Effector memory CD4-positive, alpha-beta T cell (primary cell): ENCODE measurements around the gene THBS3.
"Not testable (repeated sequence)": the region's sequence is repeated elsewhere in the genome, so short reads cannot be mapped to it uniquely, and the experiment has no call there.

Experiments used
- DNase-seq, 3 donors: peaks; one replicate each; pipeline ENCODE4 v3.0.0-alpha.2; 2020
- H3K27ac ChIP-seq: 2 replicates; pipeline ENCODE4 v1.7.0; 2013; ENCODE audit warnings: mild to moderate bottlenecking, low read length, moderate library complexity; ENCODE audit not compliant: insufficient read depth, poor library complexity, severe bottlenecking
- H3K27me3 ChIP-seq: replicated peaks from 2 replicates; pipeline ENCODE4 v1.7.0; 2013; ENCODE audit warnings: mild to moderate bottlenecking, low read length; ENCODE audit not compliant: insufficient read depth, control insufficient read depth, poor library complexity, severe bottlenecking
- H3K36me3 ChIP-seq: 2 replicates; pipeline ENCODE4 v1.7.0; 2013; ENCODE audit warnings: mild to moderate bottlenecking, low read length, moderate library complexity; ENCODE audit not compliant: control insufficient read depth, insufficient read depth
- H3K4me1 ChIP-seq: 2 replicates; pipeline ENCODE4 v1.7.0; 2013; ENCODE audit warnings: low read length, mild to moderate bottlenecking; ENCODE audit not compliant: control insufficient read depth, insufficient read depth, poor library complexity, severe bottlenecking
- H3K4me3 ChIP-seq: 2 replicates; pipeline ENCODE4 v1.7.0; 2013; ENCODE audit warnings: low read length, low read depth, mild to moderate bottlenecking; ENCODE audit not compliant: insufficient read depth, poor library complexity, severe bottlenecking
- H3K9me3 ChIP-seq: 2 replicates; pipeline ENCODE4 v1.7.0; 2013; ENCODE audit warnings: mild to moderate bottlenecking, low read length, moderate library complexity; ENCODE audit not compliant: control insufficient read depth

THBS3 gene

DNA sequence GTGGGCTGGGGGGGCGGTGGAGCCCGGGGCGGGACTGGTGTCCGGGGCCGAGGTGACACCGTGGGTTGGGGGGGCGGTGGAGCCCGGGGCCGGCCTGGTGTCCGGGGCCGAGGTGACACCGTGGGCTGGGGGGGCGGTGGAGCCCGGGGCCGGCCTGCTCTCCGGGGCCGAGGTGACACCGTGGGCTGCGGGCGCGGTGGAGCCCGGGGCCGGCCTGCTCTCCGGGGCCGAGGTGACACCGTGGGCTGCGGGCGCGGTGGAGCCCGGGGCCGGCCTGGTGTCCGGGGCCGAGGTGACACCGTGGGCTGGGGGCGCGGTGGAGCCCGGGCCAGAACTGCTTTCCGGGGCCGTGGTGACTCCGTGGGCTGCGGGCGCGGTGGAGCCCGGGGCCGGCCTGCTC is 17.8 kb downstream of the THBS3 start:
- peaks cover 24% of the 10 kb centered on the region for H3K4me1 ChIP-seq
- not testable (repeated sequence) for H3K9me3 ChIP-seq, H3K4me3 ChIP-seq, H3K27me3 ChIP-seq, DNase-seq, H3K27ac ChIP-seq, H3K36me3 ChIP-seq

DNA sequence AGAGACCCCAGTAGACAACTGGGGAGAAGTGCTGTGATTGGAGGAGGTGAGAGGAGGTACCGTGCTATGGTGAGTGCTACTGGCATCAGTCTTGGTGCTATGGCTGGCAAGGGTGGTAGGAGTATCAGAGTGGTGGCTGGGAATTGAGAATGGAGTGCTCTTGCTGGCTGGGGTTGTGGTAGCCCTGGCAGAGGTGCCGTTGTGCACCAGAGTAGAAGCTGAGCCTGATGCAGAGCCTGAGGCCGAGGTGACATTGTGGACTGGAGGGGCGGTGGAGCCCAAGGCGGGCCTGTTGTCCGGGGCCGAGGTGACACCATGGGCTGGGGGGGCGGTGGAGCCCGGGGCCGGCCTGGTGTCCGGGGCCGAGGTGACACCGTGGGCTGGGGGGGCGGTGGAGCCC is 19.4 kb downstream of the THBS3 start:
- Histone ChIP-seq H3K36me3 (no peaks in the 10 kb centered on the region), H3K4me1 (peaks cover 12% of the 10 kb centered on the region), H3K4me3 (no peak overlapping the region), H3K27ac (no peak overlapping the region), H3K27me3 (no peaks in the 10 kb centered on the region), H3K9me3 (no peaks in the 10 kb centered on the region)
- no peak for DNase-seq

DNA sequence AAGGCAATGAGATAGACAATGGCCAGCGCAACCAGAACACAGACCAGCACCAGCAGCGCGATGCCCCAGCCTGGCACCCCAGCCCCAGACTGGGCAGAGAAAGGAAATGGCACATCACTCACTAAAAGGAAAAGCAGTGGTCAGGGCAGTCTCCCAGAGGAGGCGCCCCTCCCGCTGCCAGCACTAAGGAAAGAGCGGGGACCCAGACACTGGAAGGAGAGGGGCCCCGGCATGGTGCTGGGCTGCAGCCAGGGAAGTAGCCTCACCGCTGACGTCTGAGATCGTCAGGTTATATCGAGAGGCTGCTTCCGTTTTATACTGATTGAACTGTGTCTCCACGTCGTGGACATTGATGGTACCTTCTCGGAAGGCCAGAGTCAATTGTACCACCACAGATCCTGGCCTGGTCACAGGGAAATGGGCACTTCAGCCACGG is 20.2 kb downstream of the THBS3 start:
- no peak overlapping the region for H3K27ac ChIP-seq
- DNase-seq: no peak
- no peak overlapping the region for H3K4me3 ChIP-seq
- no peaks in the 10 kb centered on the region for H3K27me3 ChIP-seq
- peaks cover 7% of the 10 kb centered on the region for H3K4me1 ChIP-seq
- no peaks in the 10 kb centered on the region for H3K36me3 ChIP-seq
- no peaks in the 10 kb centered on the region for H3K9me3 ChIP-seq

DNA sequence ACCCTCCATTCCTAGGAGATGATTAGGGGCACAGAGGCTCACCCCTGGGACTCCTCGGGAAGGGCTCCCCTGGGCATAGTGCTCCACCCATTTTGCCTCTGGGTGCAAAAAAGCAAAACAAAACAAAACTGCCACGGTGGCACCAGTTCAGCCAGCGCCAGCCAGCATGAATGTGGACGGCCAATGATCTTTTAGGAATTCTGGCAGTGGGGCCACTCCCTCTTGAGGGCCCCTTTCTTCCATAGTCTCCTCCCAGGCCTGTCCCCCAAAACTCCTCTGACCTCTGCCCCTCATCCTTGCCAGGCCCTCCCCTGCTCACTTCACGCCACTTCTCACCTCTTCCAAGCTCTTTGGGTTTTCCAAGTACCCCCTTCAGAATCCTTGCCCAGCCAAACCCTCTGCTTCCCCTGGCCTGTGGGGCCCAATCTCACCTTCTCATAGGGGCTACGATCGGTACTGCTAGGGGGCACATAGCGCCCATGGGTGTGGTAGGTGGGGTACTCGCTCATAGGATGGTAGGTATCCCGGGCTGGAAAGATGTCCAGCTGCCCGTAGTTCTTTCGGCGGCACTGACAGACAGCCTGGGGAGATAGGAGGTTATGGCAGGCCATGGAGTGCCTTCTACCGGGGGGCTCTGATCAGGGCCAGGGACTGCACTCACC is 20.8 kb downstream of the THBS3 start:
- Histone ChIP-seq H3K4me1 (peaks cover 1% of the 10 kb centered on the region), H3K4me3 (no peak overlapping the region), H3K27ac (no peak overlapping the region), H3K36me3 (peaks cover 5% of the 10 kb centered on the region), H3K9me3 (no peaks in the 10 kb centered on the region), H3K27me3 (no peaks in the 10 kb centered on the region)
- no peak for DNase-seq

DNA sequence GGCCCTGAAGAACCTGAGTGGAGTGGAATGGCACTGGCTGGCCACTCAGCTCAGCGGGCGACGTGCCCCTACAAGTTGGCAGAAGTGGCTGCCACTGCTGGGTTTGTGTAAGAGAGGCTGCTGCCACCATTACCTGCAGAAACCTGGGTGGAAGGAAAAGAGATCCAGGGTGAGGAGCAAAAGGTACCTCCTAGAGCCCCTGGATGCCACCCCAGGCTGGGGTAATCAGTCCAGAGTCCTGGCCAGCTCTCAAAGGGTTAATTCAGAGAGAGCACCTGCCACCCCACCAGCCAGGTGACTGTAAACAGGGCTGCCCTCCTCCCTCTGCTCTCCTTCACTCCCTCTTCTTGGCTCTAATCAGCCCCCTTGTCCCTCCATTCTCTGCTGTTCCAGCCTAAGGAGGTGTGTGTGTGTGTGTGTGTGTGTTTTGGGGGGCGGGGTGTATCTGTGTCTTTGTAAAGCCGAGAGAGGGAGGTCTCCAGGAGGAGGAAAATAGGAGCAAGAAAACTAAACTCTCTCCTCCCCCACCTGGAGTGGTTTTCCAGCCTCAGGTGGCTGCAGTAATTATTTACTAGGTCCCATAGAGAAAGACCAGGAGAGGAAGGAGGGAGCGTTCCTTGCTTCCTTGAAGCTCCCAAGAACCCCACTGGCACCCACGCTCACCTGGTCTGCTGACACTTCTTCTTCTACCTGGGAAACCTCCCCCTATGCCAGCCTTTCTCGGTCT is 21.5 kb downstream of the THBS3 start:
- Histone ChIP-seq H3K27ac (no peak overlapping the region), H3K4me3 (no peak overlapping the region), H3K4me1 (no peaks in the 10 kb centered on the region), H3K27me3 (no peaks in the 10 kb centered on the region), H3K9me3 (no peaks in the 10 kb centered on the region), H3K36me3 (peaks cover 11% of the 10 kb centered on the region)
- DNase-seq: no peak

DNA sequence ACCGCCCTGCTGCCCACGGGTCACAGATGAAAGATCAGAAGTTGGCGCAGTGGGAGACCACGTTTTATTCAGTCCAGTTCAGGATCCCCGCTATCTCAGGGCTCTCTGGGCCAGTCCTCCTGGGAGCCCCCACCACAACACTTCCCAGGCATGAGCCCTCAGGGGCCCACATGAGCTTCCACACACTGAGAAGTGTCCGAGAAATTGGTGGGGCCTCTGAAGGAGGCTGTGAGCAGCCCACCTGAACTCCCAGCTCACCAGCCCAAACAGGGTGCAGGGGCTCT is 22.0 kb downstream of the THBS3 start:
- Histone ChIP-seq H3K4me1 (no peaks in the 10 kb centered on the region), H3K9me3 (no peaks in the 10 kb centered on the region), H3K36me3 (peaks cover 14% of the 10 kb centered on the region), H3K4me3 (no peak overlapping the region), H3K27ac (no peak overlapping the region), H3K27me3 (no peaks in the 10 kb centered on the region)
- DNase-seq: no peak

DNA sequence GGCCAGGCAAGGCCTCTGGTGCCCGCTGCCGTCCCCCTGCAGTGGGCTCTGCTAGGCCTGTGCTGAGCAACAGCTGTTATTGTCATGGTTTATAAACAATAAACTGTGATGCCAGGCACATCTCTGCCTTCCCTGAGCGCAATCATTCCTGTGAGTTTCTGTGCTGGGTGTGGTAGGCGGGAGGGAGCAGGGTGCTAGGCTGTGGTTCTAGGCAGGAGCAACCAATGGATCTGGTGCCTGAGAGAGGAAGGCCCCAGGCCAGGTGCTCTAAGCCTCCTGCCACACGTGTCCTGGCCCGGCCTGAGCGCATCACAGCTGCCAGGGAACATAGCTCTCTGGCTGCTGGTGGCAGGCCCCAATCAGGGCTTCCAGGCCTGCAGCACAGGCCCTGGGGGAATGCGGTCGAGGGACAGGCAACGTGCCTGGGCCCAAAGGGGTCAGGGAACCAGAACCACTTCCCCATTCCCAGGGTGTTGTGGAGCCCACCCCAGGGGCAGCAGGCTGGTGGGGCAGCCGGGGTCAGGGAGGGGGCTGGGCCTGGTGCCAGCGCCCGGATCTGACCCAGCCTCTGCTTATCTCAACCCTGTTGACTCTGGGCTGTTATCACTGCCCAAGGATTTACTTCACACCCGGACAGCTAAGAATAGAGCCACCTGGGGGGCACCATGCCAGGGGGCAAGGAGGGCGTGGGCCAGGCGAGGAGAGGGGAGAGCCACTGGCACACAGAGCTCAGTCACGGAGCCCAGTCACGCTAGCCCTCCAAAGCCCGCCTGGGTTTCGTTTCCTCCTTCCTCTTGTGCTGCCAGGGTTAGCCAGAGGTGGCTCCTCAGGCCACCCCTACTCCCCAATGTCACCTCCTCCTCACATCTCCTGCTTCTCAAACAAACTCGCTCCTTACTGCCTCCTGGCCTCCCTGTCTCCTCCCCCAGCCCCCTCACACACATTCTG is 22.6 kb downstream of the THBS3 start:
- no peak for DNase-seq
- Histone ChIP-seq H3K27me3 (no peaks in the 10 kb centered on the region), H3K27ac (no peak overlapping the region), H3K4me3 (no peak overlapping the region), H3K9me3 (no peaks in the 10 kb centered on the region), H3K4me1 (no peaks in the 10 kb centered on the region), H3K36me3 (peaks cover 14% of the 10 kb centered on the region)

DNA sequence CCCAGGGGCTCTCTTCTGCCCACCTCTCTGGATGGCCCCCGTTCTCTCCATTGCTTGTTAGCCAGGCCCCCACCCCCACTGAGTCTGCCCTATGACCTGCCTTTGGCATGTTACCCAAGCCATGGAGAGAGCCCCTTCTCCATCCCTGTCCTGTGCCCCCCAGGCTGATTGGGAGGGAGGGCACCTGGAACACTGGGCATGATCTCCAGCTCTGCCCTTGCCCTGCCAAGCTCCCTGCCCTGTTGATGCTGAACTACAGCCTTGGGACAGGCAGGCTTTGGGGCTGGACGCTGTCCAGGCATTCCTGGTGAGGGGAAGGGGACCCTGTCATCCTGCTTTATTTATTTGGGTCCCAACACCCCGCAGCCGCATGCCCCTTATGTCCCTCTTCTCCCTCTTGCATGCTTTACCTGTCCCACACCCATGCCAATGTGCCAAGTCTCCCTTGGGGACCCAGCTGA is 23.3 kb downstream of the THBS3 start:
- no peak for DNase-seq
- Histone ChIP-seq H3K36me3 (peaks cover 21% of the 10 kb centered on the region), H3K4me3 (no peak overlapping the region), H3K4me1 (no peaks in the 10 kb centered on the region), H3K27me3 (no peaks in the 10 kb centered on the region), H3K27ac (no peak overlapping the region), H3K9me3 (no peaks in the 10 kb centered on the region)

DNA sequence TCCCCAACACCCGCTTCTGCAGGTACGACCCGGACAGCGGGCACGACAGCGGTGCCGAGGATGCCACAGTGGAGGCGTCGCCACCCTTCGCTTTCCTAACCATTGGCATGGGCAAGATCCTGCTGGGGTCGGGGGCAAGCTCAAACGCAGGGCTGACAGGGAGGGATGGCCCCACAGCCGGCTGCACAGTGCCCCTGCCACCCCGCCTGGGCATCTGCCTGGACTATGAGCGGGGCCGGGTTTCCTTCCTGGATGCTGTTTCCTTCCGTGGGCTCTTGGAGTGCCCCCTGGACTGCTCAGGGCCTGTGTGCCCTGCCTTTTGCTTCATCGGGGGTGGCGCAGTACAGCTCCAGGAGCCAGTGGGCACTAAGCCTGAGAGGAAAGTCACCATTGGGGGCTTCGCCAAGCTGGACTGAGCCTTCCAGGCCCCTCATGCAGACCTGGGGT is 23.9 kb downstream of the THBS3 start:
- no peaks in the 10 kb centered on the region for H3K27me3 ChIP-seq
- H3K4me1 ChIP-seq: no peaks in the 10 kb centered on the region
- H3K9me3 ChIP-seq: no peaks in the 10 kb centered on the region
- no peak overlapping the region for H3K4me3 ChIP-seq
- no peak for DNase-seq
- H3K27ac ChIP-seq: no peak overlapping the region
- peaks cover 27% of the 10 kb centered on the region for H3K36me3 ChIP-seq
